ENCODE data around the gene NDUFB11.

DNA sequence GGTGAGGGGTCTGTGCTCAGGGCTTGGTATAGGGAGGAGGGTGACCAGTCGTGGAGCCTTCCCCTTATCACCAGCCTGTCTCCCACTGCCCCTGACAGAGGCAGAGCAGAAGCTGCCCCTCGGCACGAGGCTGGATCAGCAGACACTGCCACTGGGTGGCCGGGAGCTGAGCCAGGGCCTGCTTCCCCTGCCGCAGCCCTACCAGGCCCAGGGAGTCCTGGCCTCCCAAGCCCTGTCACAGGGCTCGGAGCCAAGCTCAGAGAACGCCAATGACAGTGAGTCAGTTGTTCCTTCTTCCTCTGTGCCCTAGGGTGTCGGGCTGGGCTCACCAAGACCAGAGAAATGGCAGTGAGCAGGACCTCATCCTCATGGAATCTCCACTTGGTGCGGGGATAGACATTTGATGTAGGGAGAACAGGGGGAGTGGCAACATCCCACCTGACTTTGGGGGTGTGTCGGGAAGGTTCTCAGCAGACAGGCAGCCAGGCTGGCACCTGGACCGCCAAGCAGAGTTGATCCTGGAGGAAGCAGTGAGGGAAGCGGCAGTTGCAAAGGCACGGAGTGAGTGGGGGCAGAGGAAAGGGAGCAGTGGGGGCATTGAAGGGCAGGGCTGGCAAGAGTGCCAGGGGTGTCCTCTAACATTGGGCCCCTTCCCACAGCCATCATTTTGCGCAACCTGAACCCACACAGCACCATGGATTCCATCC, 34.9 kb upstream of the NDUFB11 start:
- no peak for TF ChIP-seq POLR2AphosphoS5 (IDR thresholded peaks at IDR 0.05; ENCODE audit: borderline replicate concordance, low read depth, low read length)
- TF ChIP-seq EZH2 (IDR thresholded peaks at IDR 0.05): no peak

Measured in SK-N-MC (cell line).